ENCODE results near the gene COL7A1.

DNA sequence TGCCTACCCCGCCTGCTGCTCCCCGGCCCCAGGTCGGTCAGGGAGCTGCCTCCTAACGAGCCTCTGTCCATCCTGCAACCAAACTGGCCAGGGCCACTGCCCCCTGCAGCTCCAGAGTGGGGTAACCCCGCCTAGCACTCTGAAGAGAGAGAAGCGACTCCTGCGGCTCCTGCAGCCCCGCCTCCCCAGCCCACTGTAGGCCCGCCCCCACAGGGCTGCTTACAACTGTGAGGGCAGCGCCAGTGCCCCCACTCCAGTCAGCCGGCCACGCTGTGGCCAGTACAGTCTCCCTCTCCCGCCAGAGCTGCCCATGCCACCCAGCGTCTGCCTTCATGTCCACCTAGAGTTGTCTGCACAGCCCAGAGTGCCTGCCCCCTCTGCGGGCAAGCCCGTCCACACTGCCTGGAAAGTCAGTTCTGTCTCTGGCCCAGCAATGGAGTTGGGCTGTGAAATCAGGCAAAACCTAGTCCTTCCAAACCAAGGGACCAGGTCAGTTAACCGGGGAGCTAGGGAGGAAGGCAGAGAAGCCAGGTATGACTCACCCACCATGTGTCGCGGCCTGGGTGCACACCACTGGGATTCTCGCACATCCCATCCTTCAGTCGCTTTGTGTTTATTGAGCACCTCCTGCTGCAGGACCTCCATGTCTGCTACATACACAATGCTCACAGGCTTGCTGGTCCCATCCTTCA, 33.9 kb downstream of the COL7A1 start:
- TF ChIP-seq LEF1 (IDR thresholded peaks at IDR 0.05; ENCODE audit: borderline replicate concordance) (no peak), ARNT (IDR thresholded peaks at IDR 0.05) (no peak)
